Activated naive CD8-positive, alpha-beta T cell (primary cell): ENCODE results near the gene IGFBP7.
"Not testable (repeated sequence)": the region's sequence is repeated elsewhere in the genome, so short reads cannot be mapped to it uniquely, and the experiment has no call there.

Experiments
- H3K27ac Mint-ChIP-seq: one replicate; pipeline ENCODE4 v1.8.0; 2021; ENCODE audit warnings: mixed read lengths
- H3K27me3 Mint-ChIP-seq: one replicate; pipeline ENCODE4 v1.8.0; 2021; ENCODE audit warnings: mixed read lengths
- H3K36me3 Mint-ChIP-seq: one replicate; pipeline ENCODE4 v1.8.0; 2021; ENCODE audit warnings: mixed read lengths
- H3K4me1 Mint-ChIP-seq: one replicate; pipeline ENCODE4 v1.8.0; 2021; ENCODE audit warnings: low read depth, mixed read lengths
- H3K4me3 Mint-ChIP-seq: one replicate; pipeline ENCODE4 v1.8.0; 2021; ENCODE audit warnings: mild to moderate bottlenecking, mixed read lengths
- H3K9me3 Mint-ChIP-seq: one replicate; pipeline ENCODE4 v1.8.0; 2021; ENCODE audit warnings: low read depth, mixed read lengths

Gene IGFBP7

GRCh38 chr4:57055886-57056285 lies 54.3 kb downstream of the IGFBP7 start:
- H3K4me3 Mint-ChIP-seq: no peak overlapping the region
- no peaks in the 10 kb centered on the region for H3K9me3 Mint-ChIP-seq
- no peaks in the 10 kb centered on the region for H3K4me1 Mint-ChIP-seq
- H3K27me3 Mint-ChIP-seq: peaks cover 14% of the 10 kb centered on the region
- H3K27ac Mint-ChIP-seq: no peak overlapping the region
- H3K36me3 Mint-ChIP-seq: no peaks in the 10 kb centered on the region

DNA sequence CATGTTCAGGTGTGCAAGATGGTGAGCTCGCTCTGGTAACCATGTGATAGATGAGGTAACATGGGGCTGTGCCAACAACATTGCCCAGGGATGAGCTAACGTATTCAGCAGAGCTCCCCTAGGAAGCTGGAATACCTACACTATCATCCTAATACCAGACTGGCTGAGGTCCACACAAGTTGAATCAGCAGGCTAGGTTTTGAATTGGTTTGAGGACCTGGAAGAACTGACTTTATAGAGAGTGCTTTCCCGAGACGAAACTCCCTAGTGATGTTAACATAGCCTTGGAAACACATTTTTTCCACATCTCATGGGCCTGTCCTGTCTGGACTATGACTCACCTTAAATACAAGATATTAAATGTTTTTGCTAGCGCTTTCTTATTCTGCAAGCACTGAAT lies 56.7 kb downstream of the IGFBP7 start:
- peaks cover 14% of the 10 kb centered on the region for H3K27me3 Mint-ChIP-seq
- no peak overlapping the region for H3K27ac Mint-ChIP-seq
- no peaks in the 10 kb centered on the region for H3K9me3 Mint-ChIP-seq
- H3K4me3 Mint-ChIP-seq: no peak overlapping the region
- no peaks in the 10 kb centered on the region for H3K4me1 Mint-ChIP-seq
- H3K36me3 Mint-ChIP-seq: no peaks in the 10 kb centered on the region

DNA sequence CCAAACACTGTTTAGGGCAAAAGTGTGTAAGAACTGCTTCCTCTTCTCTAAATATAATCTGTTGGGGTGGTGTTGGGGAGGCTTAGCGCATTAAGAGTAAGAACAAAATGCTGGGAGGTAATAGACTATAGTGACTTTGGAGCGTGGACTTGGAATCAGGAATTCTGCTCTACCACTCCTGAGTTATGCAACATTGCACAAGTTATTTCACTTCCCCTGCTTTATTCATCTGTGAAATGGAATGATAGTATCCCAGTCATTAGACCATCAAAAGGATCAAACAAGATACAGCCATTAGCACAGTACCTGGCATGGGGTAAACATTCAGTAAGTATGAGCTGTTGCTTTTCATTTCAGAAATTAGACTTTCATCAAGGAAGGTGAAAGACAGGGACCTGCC lies 58.7 kb downstream of the IGFBP7 start:
- peaks cover 13% of the 10 kb centered on the region for H3K27me3 Mint-ChIP-seq
- H3K9me3 Mint-ChIP-seq: peaks cover 5% of the 10 kb centered on the region
- H3K36me3 Mint-ChIP-seq: no peaks in the 10 kb centered on the region
- H3K4me3 Mint-ChIP-seq: no peak overlapping the region
- no peaks in the 10 kb centered on the region for H3K4me1 Mint-ChIP-seq
- H3K27ac Mint-ChIP-seq: no peak overlapping the region

DNA sequence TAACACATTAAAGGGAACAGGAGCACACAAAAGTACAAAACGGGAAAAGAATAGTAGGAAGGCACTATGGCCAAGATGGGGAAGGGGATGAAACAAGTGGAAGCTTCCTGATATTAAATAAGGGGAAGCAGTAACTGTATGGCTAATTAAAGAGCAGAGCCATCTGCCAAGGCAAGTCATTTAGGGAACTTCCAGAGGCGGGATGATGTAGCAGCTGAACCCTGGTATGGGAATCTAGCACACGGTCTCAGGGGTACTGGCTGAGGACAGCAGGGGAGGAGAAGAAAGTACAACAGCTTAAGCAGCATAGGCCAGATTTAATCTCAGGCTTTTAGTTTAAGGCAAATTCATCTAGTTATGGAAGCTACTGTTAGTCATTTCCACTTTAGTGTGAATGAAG lies 59.1 kb downstream of the IGFBP7 start:
- Mint-ChIP-seq H3K27ac (no peak overlapping the region), H3K27me3 (peaks cover 12% of the 10 kb centered on the region), H3K36me3 (no peaks in the 10 kb centered on the region), H3K4me3 (no peak overlapping the region), H3K9me3 (peaks cover 5% of the 10 kb centered on the region), H3K4me1 (no peaks in the 10 kb centered on the region)

- Mint-ChIP-seq H3K36me3 (no peaks in the 10 kb centered on the region), H3K4me3 (no peak overlapping the region)
Measured at GRCh38 chr4:57048590-57049304, 61.4 kb downstream of the IGFBP7 start.

GRCh38 chr4:57047046-57047445 lies 63.1 kb downstream of the IGFBP7 start:
- H3K27me3 Mint-ChIP-seq, H3K4me3 Mint-ChIP-seq, H3K9me3 Mint-ChIP-seq, H3K27ac Mint-ChIP-seq, H3K36me3 Mint-ChIP-seq, H3K4me1 Mint-ChIP-seq: not testable (repeated sequence)

More at GRCh38 chr4:57048590-57049304, 61.4 kb downstream of the IGFBP7 start:
- H3K4me1 Mint-ChIP-seq: no peaks in the 10 kb centered on the region
- H3K27ac Mint-ChIP-seq: no peak overlapping the region
- H3K27me3 Mint-ChIP-seq: peaks cover 8% of the 10 kb centered on the region
- peaks cover 5% of the 10 kb centered on the region for H3K9me3 Mint-ChIP-seq

DNA sequence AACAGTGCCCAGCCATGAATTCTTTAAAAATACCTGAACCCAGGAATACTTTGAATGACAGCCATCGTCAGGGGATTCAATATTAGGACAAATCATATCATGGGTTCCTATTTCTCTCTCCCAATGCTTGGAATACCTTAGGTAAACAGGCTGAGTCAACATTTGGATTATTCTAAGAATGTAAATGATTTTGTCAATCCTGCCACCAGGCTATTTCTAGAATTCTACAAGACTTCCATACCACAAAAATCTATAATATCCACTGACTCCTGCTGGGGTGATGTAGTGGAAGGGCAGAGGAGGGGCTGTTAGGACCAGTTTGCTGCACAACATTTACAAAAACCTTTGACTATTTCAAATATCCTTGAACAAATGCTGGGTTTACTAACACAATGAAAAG lies 65.2 kb downstream of the IGFBP7 start:
- Mint-ChIP-seq H3K9me3 (peaks cover 5% of the 10 kb centered on the region), H3K27ac (no peak overlapping the region), H3K4me1 (no peaks in the 10 kb centered on the region), H3K27me3 (peaks cover 5% of the 10 kb centered on the region), H3K4me3 (no peak overlapping the region), H3K36me3 (no peaks in the 10 kb centered on the region)

- H3K27ac Mint-ChIP-seq: no peak overlapping the region
- H3K36me3 Mint-ChIP-seq: no peaks in the 10 kb centered on the region
- no peak overlapping the region for H3K4me3 Mint-ChIP-seq
- H3K27me3 Mint-ChIP-seq: peaks cover 6% of the 10 kb centered on the region
- no peaks in the 10 kb centered on the region for H3K4me1 Mint-ChIP-seq
- peaks cover 5% of the 10 kb centered on the region for H3K9me3 Mint-ChIP-seq
Measured at GRCh38 chr4:57044279-57044678, 65.9 kb downstream of the IGFBP7 start.

DNA sequence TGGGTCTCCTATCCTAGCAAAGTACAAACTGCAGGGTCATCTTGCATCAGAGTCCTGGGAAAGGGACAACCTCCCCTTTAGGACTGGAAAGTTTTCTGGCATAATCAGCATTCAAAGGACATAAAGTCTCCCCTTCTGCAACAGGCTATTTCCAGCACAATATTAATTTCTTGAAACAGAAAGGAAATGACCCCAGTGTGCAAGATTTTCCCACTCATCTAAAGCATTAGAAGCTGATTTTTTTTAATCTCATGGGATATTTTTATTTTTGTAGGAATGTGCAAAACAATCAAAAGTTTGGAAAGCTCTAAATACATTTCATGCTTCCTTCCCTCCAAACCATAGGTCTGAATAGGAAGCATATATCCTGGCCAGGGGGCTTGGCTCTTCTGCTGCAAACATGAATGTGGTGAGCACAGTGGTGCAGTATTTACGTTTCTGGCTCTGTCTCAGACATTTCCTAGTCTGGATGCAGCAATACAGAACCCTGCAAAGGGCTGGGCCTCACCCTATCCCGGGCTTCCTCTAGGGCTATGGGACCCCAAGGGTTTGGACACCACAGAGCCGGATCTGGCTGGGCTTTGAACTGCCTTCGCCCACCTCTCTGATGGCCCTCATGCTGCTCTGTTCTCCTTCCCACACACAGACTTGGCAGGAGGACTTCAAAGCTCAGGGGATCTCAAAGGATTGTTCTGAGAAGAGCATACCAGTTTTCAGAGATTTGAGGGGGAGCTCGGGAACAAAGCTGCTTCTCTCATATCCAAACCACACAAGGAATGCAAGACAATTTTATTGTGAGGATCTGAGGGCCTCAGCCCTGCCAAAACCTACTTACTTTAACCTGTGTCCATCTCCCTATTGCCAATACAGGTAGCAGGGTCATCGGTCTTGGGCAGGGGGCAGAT lies 66.6 kb downstream of the IGFBP7 start:
- Mint-ChIP-seq H3K27ac (no peak overlapping the region), H3K27me3 (peaks cover 6% of the 10 kb centered on the region), H3K4me3 (no peak overlapping the region), H3K9me3 (peaks cover 5% of the 10 kb centered on the region), H3K36me3 (no peaks in the 10 kb centered on the region), H3K4me1 (no peaks in the 10 kb centered on the region)

DNA sequence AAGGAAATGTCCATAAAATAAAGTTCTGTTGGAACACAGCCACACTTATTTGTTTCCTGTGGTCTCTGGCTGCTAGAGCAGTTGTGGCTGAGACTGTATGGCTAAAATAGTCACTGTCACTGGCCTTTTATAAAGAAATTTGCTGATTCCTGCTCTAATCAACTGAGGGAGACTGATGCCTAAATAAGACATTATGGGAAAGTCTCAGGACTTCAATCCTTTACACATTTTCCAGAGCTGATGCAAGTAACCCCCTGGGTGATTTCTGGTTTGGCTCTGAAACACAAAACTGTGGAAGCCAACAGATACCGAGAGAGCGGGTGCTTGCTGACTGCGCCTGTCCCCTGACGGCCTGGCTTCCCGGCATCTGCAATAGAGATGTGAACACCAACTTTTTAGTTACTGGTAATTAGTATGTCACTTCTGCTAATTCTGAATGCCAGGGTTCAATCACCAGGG lies 67.4 kb downstream of the IGFBP7 start:
- peaks cover 5% of the 10 kb centered on the region for H3K9me3 Mint-ChIP-seq
- H3K4me3 Mint-ChIP-seq: no peak overlapping the region
- no peak overlapping the region for H3K27ac Mint-ChIP-seq
- H3K27me3 Mint-ChIP-seq: peaks cover 6% of the 10 kb centered on the region
- no peaks in the 10 kb centered on the region for H3K4me1 Mint-ChIP-seq
- no peaks in the 10 kb centered on the region for H3K36me3 Mint-ChIP-seq

- H3K4me1 Mint-ChIP-seq: no peaks in the 10 kb centered on the region
- peaks cover 2% of the 10 kb centered on the region for H3K27me3 Mint-ChIP-seq
- H3K9me3 Mint-ChIP-seq: no peaks in the 10 kb centered on the region
- no peak overlapping the region for H3K4me3 Mint-ChIP-seq
- H3K27ac Mint-ChIP-seq: no peak overlapping the region
- H3K36me3 Mint-ChIP-seq: no peaks in the 10 kb centered on the region
Measured at GRCh38 chr4:57041020-57041419, 69.2 kb downstream of the IGFBP7 start.

DNA sequence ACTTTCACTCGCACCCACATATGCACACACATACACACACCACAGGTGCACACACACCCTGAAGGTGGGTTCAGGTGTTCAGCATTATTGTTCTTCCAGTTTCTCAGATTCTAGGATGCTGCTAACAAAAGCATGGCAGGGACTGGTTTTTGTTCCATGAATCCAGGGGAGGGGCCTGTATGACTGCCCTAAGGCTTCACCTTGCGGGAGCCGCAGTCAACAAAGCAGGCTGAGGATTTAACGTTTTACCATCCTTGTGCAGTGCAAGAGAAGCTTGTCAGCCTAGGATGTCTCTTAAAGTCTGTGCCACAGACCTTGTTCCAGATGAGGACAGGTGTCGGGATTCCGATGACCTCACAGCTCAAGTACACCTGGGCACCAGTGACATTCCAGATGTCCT lies 69.7 kb downstream of the IGFBP7 start:
- Mint-ChIP-seq H3K27ac (no peak overlapping the region), H3K27me3 (peaks cover 2% of the 10 kb centered on the region), H3K36me3 (no peaks in the 10 kb centered on the region), H3K4me1 (no peaks in the 10 kb centered on the region), H3K4me3 (no peak overlapping the region), H3K9me3 (no peaks in the 10 kb centered on the region)

- Mint-ChIP-seq H3K27me3 (peaks cover 2% of the 10 kb centered on the region), H3K4me1 (no peaks in the 10 kb centered on the region), H3K36me3 (no peaks in the 10 kb centered on the region), H3K9me3 (no peaks in the 10 kb centered on the region), H3K4me3 (no peak overlapping the region), H3K27ac (no peak overlapping the region)
Measured at GRCh38 chr4:57039345-57039744, 70.8 kb downstream of the IGFBP7 start.

DNA sequence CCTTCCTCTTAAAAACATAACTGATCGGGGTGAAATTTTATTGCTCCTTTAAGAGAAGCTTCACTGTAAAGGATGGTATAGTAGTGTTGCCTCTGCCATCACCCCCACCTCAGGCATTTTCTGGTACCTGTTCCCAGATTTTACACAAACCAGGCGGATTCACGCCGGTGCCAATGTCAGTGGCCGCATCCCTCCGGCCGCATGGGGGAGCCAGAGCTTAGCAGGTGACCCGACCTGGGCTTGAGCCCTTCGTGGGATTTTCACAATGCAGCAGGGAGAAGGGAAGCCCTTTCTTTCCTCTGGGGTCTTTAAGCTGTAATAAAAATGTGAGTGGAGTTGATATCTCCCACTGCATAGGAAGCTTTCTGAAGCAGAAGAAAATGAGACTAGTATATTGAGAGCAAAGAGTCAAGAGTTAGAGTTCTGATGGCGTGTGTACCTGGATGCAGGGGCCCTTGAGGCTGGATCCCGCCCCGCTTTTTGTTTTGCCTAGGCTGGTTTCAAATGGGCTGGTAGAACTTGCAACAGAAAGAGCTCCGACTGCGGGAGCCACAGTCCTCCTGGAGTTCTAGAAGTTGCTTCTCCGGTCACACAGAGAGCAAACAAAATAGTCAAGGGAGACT lies 72.1 kb downstream of the IGFBP7 start:
- Mint-ChIP-seq H3K27ac (no peak overlapping the region), H3K4me1 (no peaks in the 10 kb centered on the region), H3K9me3 (no peaks in the 10 kb centered on the region), H3K36me3 (no peaks in the 10 kb centered on the region), H3K4me3 (no peak overlapping the region), H3K27me3 (peaks cover 2% of the 10 kb centered on the region)

- peaks cover 4% of the 10 kb centered on the region for H3K36me3 Mint-ChIP-seq
- no peak overlapping the region for H3K4me3 Mint-ChIP-seq
- H3K9me3 Mint-ChIP-seq: no peaks in the 10 kb centered on the region
- no peaks in the 10 kb centered on the region for H3K27me3 Mint-ChIP-seq
- H3K4me1 Mint-ChIP-seq: no peaks in the 10 kb centered on the region
- H3K27ac Mint-ChIP-seq: no peak overlapping the region
Measured at GRCh38 chr4:57034520-57034919, 75.7 kb downstream of the IGFBP7 start.
